Measurements from ENCODE around the gene FBXO31. TPM values are rescaled to one million over a fixed set of nuclear protein-coding genes. Genes with fewer than 3 reads are reported as not detected.

The FBXO31 gene
- total RNA-seq, 6 donors from 2014 or later, result 15.9 to 103 (median 31.4) TPM

- WGBS, 2 donors, result 92 to 95% methylated on average over 21 to 25 of the region's 25 CpGs
- Histone ChIP-seq H3K36me3 (peaks cover 7 to 85% (median 62%) of the 10 kb centered on the region in 4 donors), H3K4me3 (no peak overlapping the region), H3K4me1 (no peaks in the 10 kb centered on the region), H3K9me3 (no peaks in the 10 kb centered on the region), H3K27ac (no peak overlapping the region), H3K27me3 (no peaks in the 10 kb centered on the region)
- TF ChIP-seq CTCF (IDR thresholded peaks at IDR 0.05) (no peak), EP300 (IDR thresholded peaks at IDR 0.05) (no peak), POLR2A (IDR thresholded peaks at IDR 0.05) (no peak), POLR2AphosphoS5 (IDR thresholded peaks at IDR 0.05) (no peak)
- no peak for ATAC-seq (ENCODE audit: low FRiP score in 2 of 2)
- no peak for DNase-seq
Observed at GRCh38 chr16:87420026-87421002, 36.7 kb upstream of the FBXO31 start.

GRCh38 chr16:87418644-87419043 lies 35.1 kb upstream of the FBXO31 start:
- H3K4me1 ChIP-seq, result no peaks in the 10 kb centered on the region
- DNase-seq, result no peak
- no peak overlapping the region for H3K27ac ChIP-seq
- H3K9me3 ChIP-seq, result no peaks in the 10 kb centered on the region
- no peak for ATAC-seq (ENCODE audit: low FRiP score in 2 of 2)
- no peaks in the 10 kb centered on the region for H3K27me3 ChIP-seq
- 81 to 88% methylated on average over 6 of the region's 6 CpGs for WGBS, 2 donors
- no peak overlapping the region for H3K4me3 ChIP-seq
- H3K36me3 ChIP-seq, result peaks cover 10 to 96% (median 72%) of the 10 kb centered on the region in 4 donors
- TF ChIP-seq POLR2AphosphoS5 (IDR thresholded peaks at IDR 0.05), result no peak
- no peak for TF ChIP-seq EP300 (IDR thresholded peaks at IDR 0.05)
- TF ChIP-seq CTCF (IDR thresholded peaks at IDR 0.05), result no peak
- no peak for TF ChIP-seq POLR2A (IDR thresholded peaks at IDR 0.05)

- H3K36me3 ChIP-seq, result peaks cover 10 to 96% (median 73%) of the 10 kb centered on the region in 4 donors
- TF ChIP-seq POLR2A (IDR thresholded peaks at IDR 0.05), result no peak
- no peak for TF ChIP-seq CTCF (IDR thresholded peaks at IDR 0.05)
- TF ChIP-seq EP300 (IDR thresholded peaks at IDR 0.05), result no peak
- TF ChIP-seq POLR2AphosphoS5 (IDR thresholded peaks at IDR 0.05), result no peak
- no peak for ATAC-seq (ENCODE audit: low FRiP score in 2 of 2)
Observed at GRCh38 chr16:87418216-87418615, 34.6 kb upstream of the FBXO31 start.

GRCh38 chr16:87417528-87417910 lies 33.9 kb upstream of the FBXO31 start:
- Histone ChIP-seq H3K4me1 (no peaks in the 10 kb centered on the region), H3K27ac (no peak overlapping the region), H3K36me3 (peaks cover 16 to 96% (median 73%) of the 10 kb centered on the region in 4 donors), H3K27me3 (no peaks in the 10 kb centered on the region), H3K4me3 (no peak overlapping the region), H3K9me3 (no peaks in the 10 kb centered on the region)
- DNase-seq (peak in 1 of 2 donors; percentile 82), ATAC-seq (ENCODE audit: low FRiP score in 2 of 2) (peak in 1 of 2 donors; percentile 40)
- WGBS, 2 donors, result 96% methylated on average over 12 to 13 of the region's 13 CpGs
- TF ChIP-seq CTCF (IDR thresholded peaks at IDR 0.05) (no peak), POLR2A (IDR thresholded peaks at IDR 0.05) (no peak), EP300 (IDR thresholded peaks at IDR 0.05) (no peak), POLR2AphosphoS5 (IDR thresholded peaks at IDR 0.05) (no peak)

More at GRCh38 chr16:87418216-87418615, 34.6 kb upstream of the FBXO31 start:
- Histone ChIP-seq H3K27me3 (no peaks in the 10 kb centered on the region), H3K4me3 (no peak overlapping the region), H3K9me3 (no peaks in the 10 kb centered on the region), H3K4me1 (no peaks in the 10 kb centered on the region), H3K27ac (no peak overlapping the region)
- DNase-seq, result no peak
- 91 to 97% methylated on average over 15 to 18 of the region's 18 CpGs for WGBS, 2 donors
